OCI-LY7 (cell line): Measurements from ENCODE around the gene LRPPRC. TPM values are rescaled to one million over a fixed set of nuclear protein-coding genes. Genes with fewer than 3 reads are reported as not detected.
A peak's percentile ranks its signal among the peaks of the same experiment; 100 is the strongest.
"Not testable (repeated sequence)": the region's sequence is repeated elsewhere in the genome, so short reads cannot be mapped to it uniquely, and the experiment has no call there.

Source experiments
- BruUV-seq: library from RNA; stranded (reverse); fragments of 400-500 nt; replicated peaks from 2 replicates; lab custom pipeline; 2021; lab: Mats Ljungman, UMichigan
- CTCF ChIA-PET: fragments of 300-600 bp; sonication (Branson Sonifier 250); formaldehyde crosslinking; loops from one replicate; lab custom pipeline; 2022; ENCODE audit warnings: antibody characterized with exemption; ENCODE audit not compliant: unreplicated experiment; lab: Charles Lee
- POLR2A ChIA-PET: fragments of 300-600 bp; sonication (Branson Sonifier 250); formaldehyde crosslinking; loops from one replicate; lab custom pipeline; 2022; ENCODE audit warnings: antibody characterized with exemption; lab: Charles Lee
- DNase-seq: peaks from one replicate; pipeline ENCODE4 v3.0.0-alpha.2; 2015; ENCODE audit warnings: low spot score
- H2AFZ ChIP-seq: fragments of 200-600 bp; sonication (generic), shearing (Covaris generic); 2 replicates; pipeline ENCODE4 v1.6.1; 2014; ENCODE audit warnings: mild to moderate bottlenecking, antibody characterized with exemption, low read length, moderate library complexity
- H3K27ac ChIP-seq: fragments of 200-600 bp; sonication (generic); 2 replicates; pipeline ENCODE4 v1.5.1; 2014; ENCODE audit warnings: mixed run types, low read depth, mild to moderate bottlenecking, moderate library complexity, low read length, inconsistent platforms; ENCODE audit not compliant: poor library complexity, severe bottlenecking
- H3K36me3 ChIP-seq: fragments of 200-600 bp; sonication (generic); 2 replicates; pipeline ENCODE4 v1.6.1; 2014; ENCODE audit warnings: mild to moderate bottlenecking, antibody characterized with exemption, low read length, moderate library complexity, mixed read lengths; ENCODE audit not compliant: insufficient read depth
- H3K4me1 ChIP-seq: fragments of 200-600 bp; sonication (generic); 2 replicates; pipeline ENCODE4 v1.5.1; 2014; ENCODE audit warnings: mild to moderate bottlenecking, low read length; ENCODE audit not compliant: insufficient read depth, poor library complexity, severe bottlenecking
- H3K4me2 ChIP-seq: fragments of 200-600 bp; sonication (generic); 2 replicates; pipeline ENCODE4 v1.6.1; 2014; ENCODE audit warnings: mild to moderate bottlenecking, low read length
- H3K4me3 ChIP-seq: fragments of 200-600 bp; sonication (generic); 2 replicates; pipeline ENCODE4 v1.5.1; 2014; ENCODE audit warnings: mild to moderate bottlenecking, low read depth, low read length; ENCODE audit not compliant: poor library complexity, severe bottlenecking
- H3K79me2 ChIP-seq: fragments of 200-600 bp; sonication (generic); 2 replicates; pipeline ENCODE4 v1.6.1; 2016; ENCODE audit warnings: low read depth, mild to moderate bottlenecking, low read length, moderate library complexity, mixed read lengths; ENCODE audit not compliant: insufficient read depth
- H3K9me2 ChIP-seq: fragments of 200-600 bp; sonication (generic); 2 replicates; pipeline ENCODE4 v1.6.1; 2016; ENCODE audit warnings: mild to moderate bottlenecking, low read length, mixed read lengths; ENCODE audit not compliant: insufficient read depth
- H3K9me3 ChIP-seq: fragments of 200-600 bp; sonication (generic); 2 replicates; pipeline ENCODE4 v1.6.1; 2014; ENCODE audit warnings: mild to moderate bottlenecking, mixed run types, low read length, mixed read lengths
- H4K20me1 ChIP-seq: fragments of 200-600 bp; sonication (generic); 2 replicates; pipeline ENCODE4 v1.6.1; 2014; ENCODE audit warnings: mild to moderate bottlenecking, antibody characterized with exemption, low read length, moderate library complexity, mixed read lengths; ENCODE audit not compliant: insufficient read depth
- EZH2phosphoT487 ChIP-seq: fragments of 200-600 bp; sonication (generic); IDR thresholded peaks from 2 replicates; pipeline ENCODE4 v1.6.1; 2018; ENCODE audit warnings: low read depth, borderline replicate concordance, mild to moderate bottlenecking, mixed run types, antibody characterized with exemption, low read length, moderate library complexity, mixed read lengths
- intact Hi-C: fragments of 100-400 bp; cut with micrococcal nuclease; formaldehyde crosslinking; loops from one replicate; pipeline ENCODE4 v1.10.0; 2022; ENCODE audit not compliant: unreplicated experiment
- total RNA-seq, 2 experiments: library from RNA; depleted of rRNA in 1 of 2; stranded (reverse); fragments of >200 nt in 1 of 2; shearing (Covaris generic) in 1 of 2; gene quantifications; 2 replicates each; pipeline ENCODE4 v1.2.3, GENCODE V29; 2014 to 2022
- TF ChIP-seq, protein P1 (sequence below): fragments of 200-600 bp; sonication (generic); conservative IDR thresholded peaks from 2 replicates; pipeline ENCODE4 v1.5.1; 2014; ENCODE audit warnings: mild to moderate bottlenecking, antibody characterized with exemption, low read length, moderate library complexity, mixed read lengths

Gene LRPPRC
- total RNA-seq, 2 experiments from 2014 or later, result 64.4 to 136 TPM

DNA sequence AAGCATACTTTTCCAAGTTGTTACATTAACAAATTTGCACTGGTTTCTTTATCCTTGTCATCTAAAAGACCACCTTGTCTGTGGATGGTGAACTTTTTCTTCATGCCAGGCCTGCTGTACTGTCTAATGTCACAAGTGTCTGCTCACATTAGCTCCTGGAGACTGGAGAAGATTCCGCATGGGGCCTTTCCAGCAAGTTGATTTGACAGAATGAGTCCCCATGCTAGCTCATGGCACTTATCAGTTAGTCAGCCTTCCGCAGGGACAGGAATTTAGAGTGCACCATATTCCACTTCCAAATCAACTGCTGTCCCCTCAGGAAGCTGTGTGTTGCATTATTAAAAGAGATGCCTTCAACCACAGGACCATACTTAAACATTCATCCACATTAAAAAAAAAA, 41.4 kb upstream of the LRPPRC start:
- Histone ChIP-seq H3K36me3 (no peaks in the 10 kb centered on the region), H3K9me3 (no peaks in the 10 kb centered on the region), H2AFZ (no peak overlapping the region), H3K4me3 (no peak overlapping the region), H3K4me2 (no peak overlapping the region), H4K20me1 (no peaks in the 10 kb centered on the region), H3K79me2 (no peaks in the 10 kb centered on the region), H3K27ac (no peak overlapping the region), H3K4me1 (no peaks in the 10 kb centered on the region), H3K9me2 (no peaks in the 10 kb centered on the region)
- DNase-seq, result no peak
- TF ChIP-seq EZH2phosphoT487, result no peak
- TF ChIP-seq, protein P1, sequence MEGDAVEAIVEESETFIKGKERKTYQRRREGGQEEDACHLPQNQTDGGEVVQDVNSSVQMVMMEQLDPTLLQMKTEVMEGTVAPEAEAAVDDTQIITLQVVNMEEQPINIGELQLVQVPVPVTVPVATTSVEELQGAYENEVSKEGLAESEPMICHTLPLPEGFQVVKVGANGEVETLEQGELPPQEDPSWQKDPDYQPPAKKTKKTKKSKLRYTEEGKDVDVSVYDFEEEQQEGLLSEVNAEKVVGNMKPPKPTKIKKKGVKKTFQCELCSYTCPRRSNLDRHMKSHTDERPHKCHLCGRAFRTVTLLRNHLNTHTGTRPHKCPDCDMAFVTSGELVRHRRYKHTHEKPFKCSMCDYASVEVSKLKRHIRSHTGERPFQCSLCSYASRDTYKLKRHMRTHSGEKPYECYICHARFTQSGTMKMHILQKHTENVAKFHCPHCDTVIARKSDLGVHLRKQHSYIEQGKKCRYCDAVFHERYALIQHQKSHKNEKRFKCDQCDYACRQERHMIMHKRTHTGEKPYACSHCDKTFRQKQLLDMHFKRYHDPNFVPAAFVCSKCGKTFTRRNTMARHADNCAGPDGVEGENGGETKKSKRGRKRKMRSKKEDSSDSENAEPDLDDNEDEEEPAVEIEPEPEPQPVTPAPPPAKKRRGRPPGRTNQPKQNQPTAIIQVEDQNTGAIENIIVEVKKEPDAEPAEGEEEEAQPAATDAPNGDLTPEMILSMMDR, result no peak
- intact Hi-C loops, result no loop called here
- CTCF ChIA-PET, result no interaction called here
- BruUV-seq, result no TSS peak
- POLR2A ChIA-PET, result no interaction called here

- Histone ChIP-seq H3K4me2 (no peak overlapping the region), H3K4me1 (no peaks in the 10 kb centered on the region), H3K79me2 (no peaks in the 10 kb centered on the region), H3K9me3 (no peaks in the 10 kb centered on the region), H3K36me3 (no peaks in the 10 kb centered on the region), H3K9me2 (no peaks in the 10 kb centered on the region), H3K4me3 (no peak overlapping the region), H2AFZ (no peak overlapping the region), H4K20me1 (no peaks in the 10 kb centered on the region), H3K27ac (no peak overlapping the region)
- DNase-seq, result no peak
- intact Hi-C loops, result no loop called here
- TF ChIP-seq EZH2phosphoT487, result no peak
- BruUV-seq, result no TSS peak
- CTCF ChIA-PET, result no interaction called here
- POLR2A ChIA-PET, result no interaction called here
Observed at GRCh38 chr2:44033947-44034346, 38.2 kb upstream of the LRPPRC start.

DNA sequence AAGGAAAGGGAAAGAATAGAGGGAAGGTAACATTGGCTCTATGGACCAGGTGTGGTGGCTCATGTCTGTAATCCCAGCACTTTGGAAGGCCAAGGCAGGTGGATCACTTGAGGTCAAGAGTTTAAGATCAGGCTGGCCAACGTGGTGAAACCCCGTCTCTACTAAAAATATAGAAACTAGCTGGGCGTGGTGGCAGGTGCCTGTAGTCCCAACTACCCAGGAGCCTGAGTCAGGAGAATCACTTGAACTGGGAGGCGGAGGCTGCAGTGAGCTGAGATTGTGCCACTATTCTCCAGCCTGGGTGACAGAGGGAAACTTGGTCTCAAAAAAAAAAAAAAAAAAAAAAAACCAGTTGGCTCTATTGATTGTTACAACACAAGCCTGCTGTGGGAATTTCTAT, 31.3 kb upstream of the LRPPRC start:
- H3K4me2 ChIP-seq, H3K79me2 ChIP-seq, intact Hi-C loops, H3K4me3 ChIP-seq, H3K4me1 ChIP-seq, H3K27ac ChIP-seq, DNase-seq, H3K36me3 ChIP-seq, H4K20me1 ChIP-seq, CTCF ChIA-PET, BruUV-seq, H3K9me2 ChIP-seq, H2AFZ ChIP-seq, H3K9me3 ChIP-seq: not testable (repeated sequence)
- POLR2A ChIA-PET, result interaction anchor here (0.5 to 0.7 kb wide), 4 partner anchors 9 to 874 kb away, joined by 3 read pairs; no protein-coding TSS in a partner anchor

DNA sequence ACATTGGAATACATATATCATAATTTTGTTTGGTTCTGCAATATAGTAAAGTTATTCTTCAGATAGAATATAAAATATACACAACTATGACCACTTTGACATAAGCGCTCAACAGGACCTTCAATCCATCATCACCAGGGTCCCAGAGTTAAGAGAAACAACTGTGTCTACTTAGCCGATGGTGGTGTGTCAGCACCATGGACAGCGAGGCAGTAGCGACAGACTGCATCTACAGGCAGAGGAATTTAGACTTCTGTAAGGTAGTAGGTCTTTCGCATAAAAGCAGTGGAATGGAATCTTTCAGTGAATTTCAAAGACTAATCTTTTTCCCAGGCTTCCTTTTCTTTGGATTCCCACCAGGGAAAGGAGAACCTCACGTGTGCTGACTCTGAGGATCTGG, 20.5 kb upstream of the LRPPRC start:
- intact Hi-C loops, result no loop called here

More for the DNA sequence above, 20.5 kb upstream of the LRPPRC start:
- Histone ChIP-seq H3K4me1 (no peaks in the 10 kb centered on the region), H4K20me1 (no peaks in the 10 kb centered on the region; the same call in 1 of the 2 replicates), H3K79me2 (no peaks in the 10 kb centered on the region), H3K27ac (no peak overlapping the region), H3K36me3 (no peaks in the 10 kb centered on the region), H3K4me3 (no peak overlapping the region), H2AFZ (no peak overlapping the region), H3K9me3 (no peaks in the 10 kb centered on the region), H3K4me2 (no peak overlapping the region), H3K9me2 (no peaks in the 10 kb centered on the region)
- CTCF ChIA-PET, result no interaction called here
- TF ChIP-seq, protein P1, result no peak
- TF ChIP-seq EZH2phosphoT487, result no peak
- BruUV-seq, result no TSS peak
- POLR2A ChIA-PET, result interaction anchor here (0.6 kb wide), 1 partner anchor 447 kb away, joined by 5 read pairs; no protein-coding TSS in a partner anchor
- peak; percentile 31 for DNase-seq
